Measurements from ENCODE around the gene GPER1.

The GPER1 gene

GRCh38 chr7:1079546-1079945 is 8.4 kb upstream of the GPER1 start:
- TF ChIP-seq CTCF (conservative IDR thresholded peaks at IDR 0.05; ENCODE audit: low read length), result no peak
- no peak for DNase-seq (ENCODE audit: low read depth)
- no peak overlapping the region for H3K4me3 ChIP-seq (ENCODE audit: low read length)

- no peak overlapping the region for H3K4me3 ChIP-seq (ENCODE audit: low read length)
- no peak for TF ChIP-seq CTCF (conservative IDR thresholded peaks at IDR 0.05; ENCODE audit: low read length)
- no peak for DNase-seq (ENCODE audit: low read depth)
Measured at GRCh38 chr7:1080252-1080920, 7.5 kb upstream of the GPER1 start.

- H3K4me3 ChIP-seq (ENCODE audit: low read length), result no peak overlapping the region
- DNase-seq (ENCODE audit: low read depth), result no peak
- TF ChIP-seq CTCF (conservative IDR thresholded peaks at IDR 0.05; ENCODE audit: low read length), result no peak
Measured at GRCh38 chr7:1080921-1081255, 7.0 kb upstream of the GPER1 start.

DNA sequence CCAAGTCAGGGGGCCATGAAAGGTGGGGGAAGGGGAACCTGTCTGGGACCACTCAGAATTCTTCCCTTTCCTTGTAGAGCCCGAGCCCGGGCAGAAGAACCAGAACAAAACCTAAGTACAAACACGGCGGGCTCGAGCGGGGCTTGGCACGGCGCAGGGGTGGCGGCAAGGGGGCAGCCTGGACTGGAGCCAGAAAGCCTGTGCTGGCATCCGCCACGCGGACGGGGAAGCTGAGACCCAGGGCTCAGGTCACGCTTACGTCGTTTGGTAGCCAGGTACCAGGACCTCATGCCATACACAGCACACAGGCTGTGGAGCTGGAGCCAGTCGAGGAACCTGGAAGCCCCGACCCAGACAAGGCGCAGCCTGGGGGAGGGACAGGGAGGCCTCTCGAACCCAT is 6.6 kb upstream of the GPER1 start:
- no peak for TF ChIP-seq CTCF (conservative IDR thresholded peaks at IDR 0.05; ENCODE audit: low read length)
- DNase-seq (ENCODE audit: low read depth), result no peak

GRCh38 chr7:1081931-1082401 is 5.9 kb upstream of the GPER1 start:
- no peak overlapping the region for H3K4me3 ChIP-seq (ENCODE audit: low read length)
- no peak for DNase-seq (ENCODE audit: low read depth)
- no peak for TF ChIP-seq CTCF (conservative IDR thresholded peaks at IDR 0.05; ENCODE audit: low read length)

More for the DNA sequence above, 6.6 kb upstream of the GPER1 start:
- no peak overlapping the region for H3K4me3 ChIP-seq (ENCODE audit: low read length)

DNA sequence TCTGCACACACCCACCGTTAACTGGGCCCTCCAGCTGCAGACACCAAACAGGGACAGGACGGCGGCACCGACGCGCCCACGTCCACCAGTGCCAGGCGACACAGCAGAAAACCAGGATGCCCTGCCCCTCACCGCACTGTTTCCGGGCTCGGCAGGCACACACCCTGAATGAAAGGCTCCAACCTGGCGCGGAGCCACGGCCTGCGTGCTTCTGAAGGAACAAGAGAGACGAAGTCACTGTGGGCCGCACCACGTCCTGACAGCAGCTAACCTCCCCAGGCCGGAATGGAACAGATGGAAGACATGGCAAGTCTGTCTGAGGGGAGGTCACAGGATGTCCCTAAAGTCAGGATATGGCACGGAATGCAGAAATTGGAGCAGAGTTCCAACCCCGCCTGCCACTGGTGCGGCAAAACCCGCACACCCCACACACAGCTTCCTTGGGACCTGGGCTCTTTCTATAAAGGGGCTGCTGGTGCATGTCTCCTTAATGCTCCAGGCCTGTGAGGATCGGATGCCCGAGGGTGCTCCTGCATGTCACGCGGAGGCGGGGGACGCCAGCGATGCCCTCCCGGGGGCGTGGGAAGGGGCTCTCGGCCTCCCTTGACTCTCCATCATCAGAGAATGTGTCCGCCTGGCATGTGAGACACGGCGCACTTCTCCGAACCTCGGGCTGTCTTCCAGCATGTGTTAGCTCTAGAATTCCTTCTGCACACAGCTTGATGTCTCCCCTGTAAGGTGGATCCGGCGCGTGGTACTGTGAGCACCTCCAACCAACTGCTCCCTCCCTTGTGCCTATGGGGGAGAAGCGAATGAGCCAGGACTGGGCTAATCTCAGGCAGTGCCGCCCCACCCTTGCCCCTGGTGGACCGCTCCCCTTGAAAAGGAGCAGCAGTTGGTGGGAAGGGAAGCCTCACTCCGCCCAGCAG is 3.9 kb upstream of the GPER1 start:
- DNase-seq (ENCODE audit: low read depth), result no peak
- TF ChIP-seq CTCF (conservative IDR thresholded peaks at IDR 0.05; ENCODE audit: low read length), result no peak
- H3K4me3 ChIP-seq (ENCODE audit: low read length), result no peak overlapping the region

GRCh38 chr7:1085266-1085665 is 2.6 kb upstream of the GPER1 start:
- no peak for TF ChIP-seq CTCF (conservative IDR thresholded peaks at IDR 0.05; ENCODE audit: low read length)
- H3K4me3 ChIP-seq (ENCODE audit: low read length), result no peak overlapping the region
- no peak for DNase-seq (ENCODE audit: low read depth)

Data from AG10803 (cell line).